Epithelial cell of proximal tubule (primary cell): Measurements from ENCODE around the gene PKNOX2. TPM values are rescaled to one million over a fixed set of nuclear protein-coding genes. Genes with fewer than 3 reads are reported as not detected.

Experiments
- DNase-seq: peaks from one replicate; pipeline ENCODE4 v3.0.0-alpha.2; 2011; ENCODE audit warnings: low read depth
- H3K4me3 ChIP-seq: 2 replicates; pipeline ENCODE4 v1.5.1; 2011; ENCODE audit warnings: low read depth, mild to moderate bottlenecking, low read length
- CTCF ChIP-seq: conservative IDR thresholded peaks from 2 replicates; pipeline ENCODE4 v1.5.1; 2012; ENCODE audit warnings: low read depth, mild to moderate bottlenecking, low read length
- total RNA-seq: library from RNA; depleted of rRNA; stranded (reverse); fragments of >200 nt; gene quantifications from 2 replicates; pipeline ENCODE4 v1.2.3, GENCODE V29; 2015

Gene PKNOX2
- total RNA-seq, 1 donor from 2014 or later: not detected

DNA sequence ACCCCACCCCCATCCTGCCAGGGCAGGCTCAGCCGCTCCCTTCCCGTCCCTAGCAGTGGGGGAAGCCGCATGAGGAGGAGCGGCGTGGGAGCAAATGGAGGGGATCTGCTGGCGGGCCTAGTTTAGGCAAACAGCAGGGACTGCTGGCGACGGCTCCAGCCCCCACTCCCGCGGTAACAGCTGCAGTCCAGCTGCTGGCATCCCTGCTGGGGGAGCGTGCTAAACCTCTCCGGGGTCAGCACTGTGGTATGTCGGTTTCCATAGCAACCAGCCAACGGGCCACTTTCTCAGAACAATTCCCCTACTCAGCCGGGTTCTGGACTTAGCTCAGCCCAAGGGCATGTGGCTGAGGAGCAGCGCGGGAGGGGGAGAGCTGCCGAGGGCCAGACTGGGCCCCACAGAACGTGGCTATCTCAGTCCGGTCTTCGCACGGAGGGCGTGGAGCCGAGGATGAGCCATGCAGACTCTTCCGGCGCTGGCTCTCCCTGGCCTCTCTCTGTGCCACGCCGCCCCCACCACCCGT is 98.8 kb downstream of the PKNOX2 start:
- no peak overlapping the region for H3K4me3 ChIP-seq
- TF ChIP-seq CTCF: no peak
- DNase-seq: no peak

- no peak for DNase-seq
- no peak for TF ChIP-seq CTCF
- no peak overlapping the region for H3K4me3 ChIP-seq
Observed at GRCh38 chr11:125264100-125265022, 99.8 kb downstream of the PKNOX2 start.

DNA sequence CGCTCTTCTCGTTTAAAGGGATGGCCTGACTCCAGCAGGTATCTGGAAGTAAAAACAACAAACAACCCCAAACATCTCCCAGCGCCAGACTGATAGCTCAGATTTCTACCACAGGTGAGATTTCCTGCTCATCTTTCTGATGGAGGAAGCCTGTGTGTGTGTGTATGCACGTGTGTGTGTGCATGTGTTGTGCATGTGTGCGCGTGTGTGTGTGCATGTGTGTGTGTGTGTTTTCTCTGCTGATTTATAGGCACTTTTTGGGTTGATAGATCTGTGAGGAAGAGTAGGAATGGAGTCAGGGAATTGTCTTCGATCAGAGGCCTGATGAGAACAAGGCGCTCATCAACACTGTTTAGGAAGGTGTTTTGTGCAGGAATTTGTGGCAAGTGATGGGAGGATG is 103.0 kb downstream of the PKNOX2 start:
- no peak for DNase-seq
- H3K4me3 ChIP-seq: no peak overlapping the region
- no peak for TF ChIP-seq CTCF

DNA sequence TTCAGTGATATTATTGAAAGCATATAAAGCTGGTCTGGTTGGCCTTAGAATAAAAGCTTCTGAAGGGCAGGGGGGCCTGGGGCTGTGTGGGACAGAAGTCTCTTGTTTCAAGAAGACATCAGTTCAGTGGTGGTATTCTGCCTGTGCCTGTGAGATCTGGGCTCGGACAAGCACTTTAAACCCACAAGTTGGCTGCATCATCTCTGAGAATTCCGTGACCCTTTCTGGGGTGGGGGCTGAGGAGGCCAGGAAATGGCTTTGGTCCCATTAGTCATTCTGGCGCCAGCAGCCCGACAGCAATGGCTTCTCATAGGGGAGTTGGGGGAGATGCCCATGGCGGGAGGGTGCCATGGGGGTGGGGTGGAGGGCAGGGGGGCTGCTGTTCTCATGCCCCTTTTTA is 104.1 kb downstream of the PKNOX2 start:
- DNase-seq: no peak
- no peak for TF ChIP-seq CTCF
- no peak overlapping the region for H3K4me3 ChIP-seq

DNA sequence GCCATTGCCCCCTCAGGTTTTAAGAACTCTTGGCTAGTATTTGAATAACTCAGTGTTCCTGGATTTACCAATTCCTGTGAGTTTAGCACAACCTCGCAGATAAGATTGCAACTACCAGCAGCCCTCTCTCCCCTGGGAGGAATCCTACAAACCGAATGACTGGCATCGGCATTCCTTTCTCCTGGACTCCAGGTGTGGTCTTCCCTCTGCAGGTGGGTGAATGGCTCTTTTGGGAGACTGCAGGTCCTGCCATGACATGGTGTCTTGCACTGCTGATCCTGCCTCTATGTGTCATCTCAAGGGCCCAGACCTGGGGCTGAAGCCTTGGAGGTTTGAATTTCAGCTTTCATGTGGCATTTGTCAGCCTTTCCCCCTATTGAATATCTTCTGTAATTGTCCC is 105.6 kb downstream of the PKNOX2 start:
- DNase-seq: no peak
- TF ChIP-seq CTCF: no peak
- H3K4me3 ChIP-seq: no peak overlapping the region

DNA sequence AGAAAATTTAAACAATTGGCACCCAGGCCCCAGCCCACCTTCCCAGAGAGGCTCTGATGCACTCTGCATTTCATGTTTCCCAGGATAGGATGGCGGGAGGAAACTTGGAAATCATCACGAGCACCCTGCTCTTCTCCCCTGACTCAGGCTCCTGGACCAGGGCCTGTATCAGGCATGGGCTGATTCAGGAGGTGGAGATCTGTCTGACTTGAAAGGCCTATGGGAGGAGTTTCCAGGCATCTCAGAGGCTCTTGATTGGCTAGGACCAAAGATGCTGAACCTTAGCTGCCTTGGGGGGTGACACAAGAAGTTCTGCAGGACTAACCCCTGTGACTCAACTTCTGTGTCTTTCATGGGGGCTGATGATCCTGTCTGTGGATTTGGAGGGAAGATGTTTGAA is 106.2 kb downstream of the PKNOX2 start:
- no peak for TF ChIP-seq CTCF
- no peak for DNase-seq
- H3K4me3 ChIP-seq: no peak overlapping the region
